ENCODE results near the gene MARK2.
"Not testable (repeated sequence)": the region's sequence is repeated elsewhere in the genome, so short reads cannot be mapped to it uniquely, and the experiment has no call there.

The MARK2 gene

GRCh38 chr11:63858628-63859550 lies 20.0 kb downstream of the MARK2 start:
- no peak for DNase-seq

- no peak for DNase-seq
Observed at GRCh38 chr11:63862923-63863322, 24.0 kb downstream of the MARK2 start.

GRCh38 chr11:63863620-63864019 lies 24.7 kb downstream of the MARK2 start:
- DNase-seq: not testable (repeated sequence)

GRCh38 chr11:63866211-63866610 lies 27.3 kb downstream of the MARK2 start:
- peak; percentile 49 for DNase-seq

GRCh38 chr11:63867511-63867910 lies 28.6 kb downstream of the MARK2 start:
- DNase-seq: no peak

GRCh38 chr11:63868399-63869064 lies 29.6 kb downstream of the MARK2 start:
- no peak for DNase-seq

- no peak for DNase-seq
Observed at GRCh38 chr11:63869171-63869591, 30.3 kb downstream of the MARK2 start.

- no peak for DNase-seq
Observed at GRCh38 chr11:63869683-63870082, 30.8 kb downstream of the MARK2 start.

GRCh38 chr11:63870351-63871140 lies 31.6 kb downstream of the MARK2 start:
- DNase-seq: no peak

- no peak for DNase-seq
Observed at GRCh38 chr11:63871962-63872799, 33.3 kb downstream of the MARK2 start.

- DNase-seq: no peak
Observed at GRCh38 chr11:63872800-63873197, 33.9 kb downstream of the MARK2 start.

- no peak for DNase-seq
Observed at GRCh38 chr11:63873311-63873710, 34.4 kb downstream of the MARK2 start.

GRCh38 chr11:63874511-63874910 lies 35.6 kb downstream of the MARK2 start:
- DNase-seq: no peak

GRCh38 chr11:63875506-63876065 lies 36.7 kb downstream of the MARK2 start:
- no peak for DNase-seq

- no peak for DNase-seq
Observed at GRCh38 chr11:63876616-63877015, 37.7 kb downstream of the MARK2 start.

GRCh38 chr11:63877658-63878241 lies 38.8 kb downstream of the MARK2 start:
- no peak for DNase-seq

- DNase-seq: peak; percentile 73
Observed at GRCh38 chr11:63879598-63880402, 40.9 kb downstream of the MARK2 start.

GRCh38 chr11:63880403-63880790 lies 41.5 kb downstream of the MARK2 start:
- DNase-seq: no peak

- DNase-seq: no peak
Observed at GRCh38 chr11:63882555-63883242, 43.8 kb downstream of the MARK2 start.

- DNase-seq: no peak
Observed at GRCh38 chr11:63883791-63884190, 44.9 kb downstream of the MARK2 start.

Measured in NCI-H2171 treated with DMSO at 0.1 percent for 48 hours (cell line).